NT2/D1 (cell line): Measurements from ENCODE around the gene LRRK1.

Source experiments
- SUZ12 ChIP-seq: IDR thresholded peaks from 2 replicates; pipeline ENCODE4 v1.6.1; 2011; ENCODE audit not compliant: insufficient read length, insufficient read depth; ENCODE audit errors: extremely low read depth
- YY1 ChIP-seq: IDR thresholded peaks from 2 replicates; pipeline ENCODE4 v1.6.1; 2011; ENCODE audit not compliant: insufficient read length, insufficient read depth

GRCh38 chr15:101056366-101057334, 137.5 kb downstream of the LRRK1 start:
- TF ChIP-seq YY1, result no peak
- TF ChIP-seq SUZ12, result no peak
